Testis (tissue), 3 donors: ENCODE results near the gene NCAM1. TPM values are rescaled to one million over a fixed set of nuclear protein-coding genes. Genes with fewer than 3 reads are reported as not detected.

ENCODE experiments used
- DNase-seq: peaks from one replicate; pipeline ENCODE4 v3.0.0-alpha.2; 2019
- H3K27ac ChIP-seq, 2 donors: fragments of 200-600 bp; sonication (generic); one replicate each; pipeline ENCODE4 v1.5.1; 2019
- H3K27me3 ChIP-seq: fragments of 200-600 bp; sonication (generic); one replicate; pipeline ENCODE4 v1.5.1; 2019
- H3K36me3 ChIP-seq: fragments of 200-600 bp; sonication (generic); one replicate; pipeline ENCODE4 v1.5.1; 2017; ENCODE audit warnings: low read depth; ENCODE audit errors: missing control alignments
- H3K4me1 ChIP-seq: fragments of 200-600 bp; sonication (generic); one replicate; pipeline ENCODE4 v1.5.1; 2019
- H3K4me3 ChIP-seq, 2 donors: fragments of 200-600 bp; sonication (generic); one replicate each; pipeline ENCODE4 v1.5.1; 2017 to 2019
- H3K9me3 ChIP-seq: fragments of 200-600 bp; sonication (generic); one replicate; pipeline ENCODE4 v1.5.1; 2017
- CTCF ChIP-seq, 3 experiments: fragments of 450-650 bp in 2 of 3; fragments of 200-600 bp in 1 of 3; sonication (generic) in 1 of 3; IDR thresholded peaks; one replicate each; pipeline ENCODE4 v1.5.1; 2016 to 2019; ENCODE audit warnings: antibody characterized with exemption in 3 of 3, mild to moderate bottlenecking in 2 of 3, moderate library complexity in 1 of 3
- POLR2A ChIP-seq: fragments of 450-650 bp; IDR thresholded peaks from one replicate; pipeline ENCODE4 v1.6.1; 2017; ENCODE audit warnings: antibody characterized with exemption, mild to moderate bottlenecking, moderate library complexity
- WGBS, 2 donors: methylation state at CpG; one replicate each; pipeline ENCODE4 v1.1.5; 2018; 5-methylcytosine and 5-hydroxymethylcytosine counted together
- intact Hi-C: fragments of 100-400 bp; cut with DNase I; formaldehyde crosslinking; loops from one replicate; pipeline ENCODE4 v1.15.1; 2023; ENCODE audit warnings: low total_unique reads
- polyA plus RNA-seq: library from polyadenylated mRNA; stranded (reverse); fragments of 350-450 nt; fragmentation: Illumina TruSeq; extraction: RNeasy Lipid Tissue Mini Kit (QIAGEN cat#74804); gene quantifications from one replicate; pipeline ENCODE4 v1.2.3, GENCODE V29; 2014; ENCODE audit warnings: low read depth, low replicate concordance; ENCODE audit not compliant: insufficient read depth
- total RNA-seq, 2 donors: library from RNA; depleted of rRNA; stranded (reverse); fragments of >200 nt; gene quantifications; one replicate each; pipeline ENCODE4 v1.2.3, GENCODE V29; 2016

Gene NCAM1
- total and polyA plus RNA-seq, 3 donors from 2014 or later, result 12.3 to 33.3 (median 13.8) TPM

- TF ChIP-seq CTCF (IDR thresholded peaks at IDR 0.05), result no peak
- TF ChIP-seq POLR2A, result no peak
- Histone ChIP-seq H3K36me3 (no peaks in the 10 kb centered on the region), H3K9me3 (no peaks in the 10 kb centered on the region), H3K27ac (no peak overlapping the region), H3K4me3 (no peak overlapping the region), H3K4me1 (no peaks in the 10 kb centered on the region), H3K27me3 (no peaks in the 10 kb centered on the region)
- whole genome bisulfite sequencing, 2 donors, result 87 to 93% methylated on average over 8 of the region's 8 CpGs
- no peak for DNase-seq
- intact Hi-C loops, result no loop called here
Observed at GRCh38 chr11:113247221-113247620, 286.0 kb downstream of the NCAM1 start.

- Histone ChIP-seq H3K4me3 (no peak overlapping the region), H3K9me3 (no peaks in the 10 kb centered on the region), H3K36me3 (no peaks in the 10 kb centered on the region), H3K27me3 (no peaks in the 10 kb centered on the region), H3K4me1 (no peaks in the 10 kb centered on the region), H3K27ac (no peak overlapping the region)
- TF ChIP-seq CTCF (IDR thresholded peaks at IDR 0.05), result no peak
- intact Hi-C loops, result no loop called here
- DNase-seq, result no peak
- 72 to 91% methylated on average over 6 of the region's 6 CpGs for WGBS, 2 donors
Observed at GRCh38 chr11:113247966-113248365, 286.7 kb downstream of the NCAM1 start.

DNA sequence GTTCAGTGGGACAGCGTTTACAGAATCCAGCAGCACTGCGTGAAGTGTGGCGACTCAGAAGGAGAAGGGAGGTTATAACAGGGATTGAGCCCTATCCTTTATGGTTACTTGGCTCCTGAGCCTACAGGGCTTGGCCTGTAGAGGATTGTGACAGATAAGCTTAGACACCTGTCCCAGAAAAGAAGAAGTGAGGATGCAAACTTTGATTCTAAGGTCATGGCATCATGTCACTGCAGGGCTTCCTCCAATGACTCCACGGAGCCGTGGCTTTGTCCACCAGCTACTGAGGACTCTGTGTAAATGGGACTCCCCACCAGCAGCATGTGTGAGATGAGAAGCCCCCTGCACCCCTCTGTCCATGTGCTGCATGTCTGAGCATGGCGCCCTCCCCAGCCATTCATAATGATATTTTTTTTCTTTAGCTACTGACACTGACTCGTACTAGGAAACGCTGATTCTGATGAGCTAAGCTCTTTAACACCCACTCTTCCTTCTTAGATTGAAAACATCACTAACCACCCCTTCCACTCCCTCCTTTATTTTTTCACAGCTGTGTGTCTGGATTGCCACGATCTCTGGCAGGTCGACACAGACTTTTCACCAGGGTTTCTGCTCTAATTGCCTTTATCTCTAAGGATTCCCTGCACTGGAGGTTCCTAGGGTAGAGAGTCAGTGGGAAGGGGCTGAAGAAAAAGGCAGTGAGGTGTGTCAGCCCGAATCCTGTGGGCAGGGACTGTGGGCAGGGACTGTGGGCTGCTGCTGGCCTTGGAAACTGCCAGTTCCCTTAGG lies 287.7 kb downstream of the NCAM1 start:
- Histone ChIP-seq H3K4me3 (no peak overlapping the region), H3K9me3 (no peaks in the 10 kb centered on the region), H3K36me3 (no peaks in the 10 kb centered on the region), H3K4me1 (no peaks in the 10 kb centered on the region), H3K27me3 (no peaks in the 10 kb centered on the region), H3K27ac (no peak overlapping the region)
- intact Hi-C loops, result no loop called here
- DNase-seq, result no peak
- no peak for TF ChIP-seq POLR2A
- no peak for TF ChIP-seq CTCF (IDR thresholded peaks at IDR 0.05)
- WGBS, 2 donors, result 73 to 78% methylated on average over 11 of the region's 11 CpGs

- no peak for TF ChIP-seq CTCF (IDR thresholded peaks at IDR 0.05)
- no peak for TF ChIP-seq POLR2A
- no peak for DNase-seq
- Histone ChIP-seq H3K9me3 (no peaks in the 10 kb centered on the region), H3K36me3 (no peaks in the 10 kb centered on the region), H3K27me3 (no peaks in the 10 kb centered on the region), H3K4me3 (no peak overlapping the region), H3K27ac (no peak overlapping the region), H3K4me1 (no peaks in the 10 kb centered on the region)
- intact Hi-C loops, result no loop called here
- 20 to 35% methylated on average over 2 of the region's 2 CpGs for WGBS, 2 donors
Observed at GRCh38 chr11:113249491-113249763, 288.2 kb downstream of the NCAM1 start.

DNA sequence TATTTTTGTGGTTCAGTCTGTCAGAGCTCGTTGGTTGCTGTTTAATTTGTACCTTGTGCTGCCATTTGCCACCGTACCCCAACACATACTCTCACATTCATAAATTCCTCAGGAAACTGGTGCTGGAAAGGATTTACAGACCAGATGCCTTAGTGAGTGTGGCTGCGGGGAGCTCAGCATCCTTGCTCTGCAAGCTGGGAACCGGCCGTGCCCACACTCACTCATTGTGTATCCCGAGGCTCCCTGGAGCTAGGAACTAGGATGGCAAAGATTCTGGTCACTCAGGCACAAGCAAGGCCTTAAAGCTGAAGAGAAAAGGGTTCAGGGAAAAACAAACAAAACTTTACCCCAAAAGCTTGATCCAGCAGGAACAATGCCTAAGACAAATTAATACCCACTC lies 288.6 kb downstream of the NCAM1 start:
- Histone ChIP-seq H3K4me1 (no peaks in the 10 kb centered on the region), H3K36me3 (no peaks in the 10 kb centered on the region), H3K9me3 (no peaks in the 10 kb centered on the region), H3K27me3 (no peaks in the 10 kb centered on the region), H3K27ac (no peak overlapping the region), H3K4me3 (no peak overlapping the region)
- no peak for DNase-seq
- TF ChIP-seq POLR2A (no peak), CTCF (IDR thresholded peaks at IDR 0.05) (no peak)
- intact Hi-C loops, result no loop called here
- WGBS, 2 donors, result 92 to 97% methylated on average over 6 of the region's 6 CpGs
